ENCODE data around the gene PEX14. TPM values are rescaled to one million over a fixed set of nuclear protein-coding genes. Genes with fewer than 3 reads are reported as not detected.

PEX14 gene
- total and polyA plus RNA-seq, 10 of the 15 experiments (the other 5 are each of a cell fraction or from before 2014, with no cell fraction given): 1.4 to 23.2 (median 12.0) TPM

- Histone ChIP-seq H3K4me3 (no peak overlapping the region), H3K79me2 (ENCODE audit: control insufficient read depth, insufficient read depth, low read length) (no peaks in the 10 kb centered on the region), H3K9ac (ENCODE audit: control insufficient read depth, insufficient read depth, low read length) (no peak overlapping the region), H3K36me3 (ENCODE audit: control insufficient read depth in 2 of 2, insufficient read depth in 2 of 2, low read length in 1 of 2) (peaks cover 0 to under 1% of the 10 kb centered on the region in 2 experiments; a peak in 2 of 4 replicates), H3K4me1 (ENCODE audit: control insufficient read depth, insufficient read depth, low read length) (no peaks in the 10 kb centered on the region), H4K20me1 (ENCODE audit: control insufficient read depth, insufficient read depth) (no peaks in the 10 kb centered on the region), H3K4me2 (ENCODE audit: control insufficient read depth, insufficient read depth) (no peak overlapping the region), H3K27me3 (replicated peaks in 1 of 2; ENCODE audit: control insufficient read depth in 2 of 2, insufficient read depth in 2 of 2, low read length in 1 of 2) (no peaks in the 10 kb centered on the region), H3K9me3 (replicated peaks; ENCODE audit: control insufficient read depth, insufficient read depth, low read length) (no peaks in the 10 kb centered on the region), H3K27ac (ENCODE audit: control insufficient read depth, insufficient read depth) (no peak overlapping the region), H2AFZ (ENCODE audit: control insufficient read depth, low read depth, low read length) (no peak overlapping the region)
- no peak for DNase-seq (ENCODE audit: low read depth, low spot score)
- intact Hi-C loops (cut with micrococcal nuclease; ENCODE audit: unreplicated experiment): no loop called here
- SMC1A ChIA-PET (ENCODE audit: uncharacterized antibody, unreplicated experiment): no interaction called here
- in situ Hi-C loops (cut with MboI): no loop called here
- RAD21 ChIA-PET (ENCODE audit: unreplicated experiment): no interaction called here
- no peak for TF ChIP-seq IKZF2 (IDR thresholded peaks at IDR 0.05)
- TF ChIP-seq CHD4 (IDR thresholded peaks at IDR 0.05): no peak
- no peak for TF ChIP-seq E2F4 (IDR thresholded peaks at IDR 0.05; ENCODE audit: low read depth, low read length)
- TF ChIP-seq SMARCA5 (IDR thresholded peaks at IDR 0.05): no peak
- TF ChIP-seq ZNF217 (IDR thresholded peaks at IDR 0.05): no peak
- WGBS (ENCODE audit: insufficient coverage, insufficient replicate concordance, low lambda C conversion rate, missing lambda C conversion rate): 94% methylated on average over 23 of the region's 23 CpGs
- no peak for FAIRE-seq
- no TSS peak for BruUV-seq (replicated peaks)
- CTCF ChIA-PET: no interaction called here
- POLR2A ChIA-PET: interaction anchor here (0.6 kb wide), 1 partner anchor 350 kb away, joined by 4 read pairs; no protein-coding TSS in a partner anchor
- ATAC-seq: no peak
Observed at GRCh38 chr1:10617931-10618885, 143.5 kb downstream of the PEX14 start.

- no peak for FAIRE-seq
- no peak for DNase-seq (ENCODE audit: low read depth, low spot score)
- H3K9ac ChIP-seq (ENCODE audit: control insufficient read depth, insufficient read depth, low read length): no peak overlapping the region
- H4K20me1 ChIP-seq (ENCODE audit: control insufficient read depth, insufficient read depth): no peaks in the 10 kb centered on the region
- no peaks in the 10 kb centered on the region for H3K79me2 ChIP-seq (ENCODE audit: control insufficient read depth, insufficient read depth, low read length)
- no peak overlapping the region for H3K4me3 ChIP-seq
- 94% methylated on average over 12 of the region's 12 CpGs for WGBS (ENCODE audit: insufficient coverage, insufficient replicate concordance, low lambda C conversion rate, missing lambda C conversion rate)
- no peak overlapping the region for H3K4me2 ChIP-seq (ENCODE audit: control insufficient read depth, insufficient read depth)
- ATAC-seq: no peak
- intact Hi-C loops (cut with micrococcal nuclease; ENCODE audit: unreplicated experiment): no loop called here
- H3K27me3 ChIP-seq (replicated peaks in 1 of 2; ENCODE audit: control insufficient read depth in 2 of 2, insufficient read depth in 2 of 2, low read length in 1 of 2): no peaks in the 10 kb centered on the region
- BruUV-seq (replicated peaks): no TSS peak
- no peak overlapping the region for H2AFZ ChIP-seq (ENCODE audit: control insufficient read depth, low read depth, low read length)
- in situ Hi-C loops (cut with MboI): no loop called here
- CTCF ChIA-PET: no interaction called here
- peaks cover 4 to 7% of the 10 kb centered on the region in 2 experiments; a peak in 3 of 4 replicates for H3K36me3 ChIP-seq (ENCODE audit: control insufficient read depth in 2 of 2, insufficient read depth in 2 of 2, low read length in 1 of 2)
- RAD21 ChIA-PET (ENCODE audit: unreplicated experiment): no interaction called here
- SMC1A ChIA-PET (ENCODE audit: uncharacterized antibody, unreplicated experiment): no interaction called here
- H3K9me3 ChIP-seq (replicated peaks; ENCODE audit: control insufficient read depth, insufficient read depth, low read length): no peaks in the 10 kb centered on the region
- no peaks in the 10 kb centered on the region for H3K4me1 ChIP-seq (ENCODE audit: control insufficient read depth, insufficient read depth, low read length)
- H3K27ac ChIP-seq (ENCODE audit: control insufficient read depth, insufficient read depth): no peak overlapping the region
- POLR2A ChIA-PET: interaction anchor here (0.7 kb wide), 1 partner anchor 28 kb away, joined by 4 read pairs; no protein-coding TSS in a partner anchor
- TF ChIP-seq SIN3A (IDR thresholded peaks at IDR 0.05; ENCODE audit: low read depth, low read length) (no peak), MTA3 (IDR thresholded peaks at IDR 0.05; ENCODE audit: borderline replicate concordance, low read length) (no peak), GABPA (IDR thresholded peaks at IDR 0.05; ENCODE audit: low read depth) (no peak), ZBTB11 (CRISPR knock-in tag; IDR thresholded peaks at IDR 0.05) (no peak), ZNF24 (IDR thresholded peaks at IDR 0.05) (no peak), PBX3 (IDR thresholded peaks at IDR 0.05; ENCODE audit: insufficient replicate concordance, low read depth, low read length) (no peak), RUNX3 (IDR thresholded peaks at IDR 0.05; ENCODE audit: low read length) (no peak)
Observed at GRCh38 chr1:10620776-10621175, 146.0 kb downstream of the PEX14 start.
